Epithelial cell of prostate (primary cell): Measurements from ENCODE around the gene SNRPD1.
"Not testable (repeated sequence)": the region's sequence is repeated elsewhere in the genome, so short reads cannot be mapped to it uniquely, and the experiment has no call there.

Source experiments
- DNase-seq: peaks from one replicate; pipeline ENCODE4 v3.0.0-alpha.2; 2011; ENCODE audit warnings: low read depth, low spot score
- H3K27ac ChIP-seq: fragments of 450-650 bp; 2 replicates; pipeline ENCODE4 v1.5.1; 2017; ENCODE audit warnings: mild to moderate bottlenecking

SNRPD1 gene

GRCh38 chr18:21612125-21613039 lies at the start of gene SNRPD1:
Gene SNRPD1, plus strand, starts transcription at chr18:21612314. Its CDS starts 116 bp downstream, at chr18:21612430.
- H3K27ac ChIP-seq: peak within 1 kb of the TSS; percentile 82
- peak; percentile 52 for DNase-seq

- no peak for DNase-seq
- no peak overlapping the region for H3K27ac ChIP-seq
These were observed 40.3 kb upstream of the SNRPD1 start for GRCh38 chr18:21571772-21572171.

- H3K27ac ChIP-seq: no peak overlapping the region
- no peak for DNase-seq
These were observed 36.5 kb upstream of the SNRPD1 start for GRCh38 chr18:21575656-21576055.

GRCh38 chr18:21584391-21584790 lies 27.7 kb upstream of the SNRPD1 start:
- no peak for DNase-seq
- H3K27ac ChIP-seq: no peak overlapping the region

- not testable (repeated sequence) for DNase-seq, H3K27ac ChIP-seq
These were observed 19.8 kb upstream of the SNRPD1 start for GRCh38 chr18:21592361-21592760.

GRCh38 chr18:21593540-21594257 lies 18.4 kb upstream of the SNRPD1 start:
- DNase-seq: no peak
- H3K27ac ChIP-seq: no peak overlapping the region

GRCh38 chr18:21597620-21598019 lies 14.5 kb upstream of the SNRPD1 start:
- H3K27ac ChIP-seq: no peak overlapping the region
- no peak for DNase-seq

- DNase-seq: no peak
- peak overlapping the region; percentile 98 for H3K27ac ChIP-seq
These were observed 13.2 kb upstream of the SNRPD1 start for GRCh38 chr18:21598726-21599584.

- H3K27ac ChIP-seq: peak overlapping the region; percentile 98
- peak; percentile 1 for DNase-seq
These were observed 12.3 kb upstream of the SNRPD1 start for GRCh38 chr18:21599585-21600525.

GRCh38 chr18:21600526-21601410 lies 11.3 kb upstream of the SNRPD1 start, which contains the start of gene ESCO1:
Gene ESCO1, minus strand, starts transcription at chr18:21600704. Its CDS starts 25,861 bp downstream, at chr18:21574843.
- peak within 1 kb of the TSS; percentile 98 for H3K27ac ChIP-seq

GRCh38 chr18:21602299-21602587 lies 9.9 kb upstream of the SNRPD1 start:
- no peak for DNase-seq
- no peak overlapping the region for H3K27ac ChIP-seq

More at GRCh38 chr18:21600526-21601410, 11.3 kb upstream of the SNRPD1 start, which contains the start of gene ESCO1:
- DNase-seq: peak; percentile 97

GRCh38 chr18:21604671-21605070 lies 7.4 kb upstream of the SNRPD1 start:
- no peak for DNase-seq
- H3K27ac ChIP-seq: no peak overlapping the region

GRCh38 chr18:21605213-21605612 lies 6.9 kb upstream of the SNRPD1 start:
- DNase-seq: no peak

GRCh38 chr18:21611401-21612124 lies 551 bp upstream of the SNRPD1 start:
- H3K27ac ChIP-seq: peak overlapping the region; percentile 82
- DNase-seq: not testable (repeated sequence)

More at GRCh38 chr18:21605213-21605612, 6.9 kb upstream of the SNRPD1 start:
- no peak overlapping the region for H3K27ac ChIP-seq

- DNase-seq: not testable (repeated sequence)
These were observed 9.5 kb downstream of the SNRPD1 start for GRCh38 chr18:21621640-21622039.

GRCh38 chr18:21629089-21629832 lies 17.1 kb downstream of the SNRPD1 start:
- H3K27ac ChIP-seq: no peak overlapping the region
- DNase-seq: no peak

More at GRCh38 chr18:21621640-21622039, 9.5 kb downstream of the SNRPD1 start:
- H3K27ac ChIP-seq: not testable (repeated sequence)

GRCh38 chr18:21632393-21632792 lies 20.3 kb downstream of the SNRPD1 start:
- no peak overlapping the region for H3K27ac ChIP-seq
- DNase-seq: no peak
